K562 (cell line): ENCODE results near the gene PRKAR1A. TPM values are rescaled to one million over a fixed set of nuclear protein-coding genes. Genes with fewer than 3 reads are reported as not detected.
A peak's percentile ranks its signal among the peaks of the same experiment; 100 is the strongest.

ENCODE experiments used
- ASH1L ChIP-seq: fragments of 450-650 bp; IDR thresholded peaks from 2 replicates; pipeline ENCODE4 v1.6.1; 2018; ENCODE audit warnings: borderline replicate concordance, mild to moderate bottlenecking, low read depth; ENCODE audit not compliant: partially characterized antibody
- CEBPG ChIP-seq, 3 experiments: fragments of 200-800 bp in 1 of 3; sonication (Bioruptor generic) in 1 of 3; sonication (generic) in 1 of 3; formaldehyde crosslinking in 1 of 3; IDR thresholded peaks in 2 of 3; conservative IDR thresholded peaks in 1 of 3; 2 replicates each; pipeline versions ENCODE4 v1.6.1 to v1.8.0; 2016 to 2022; ENCODE audit warnings: missing compliant biosample characterization in 2 of 3, missing genetic modification characterization in 2 of 3, mild to moderate bottlenecking in 1 of 3, missing genetic modification reagents in 1 of 3
- CEBPZ ChIP-seq: fragments of 150-350 bp; IDR thresholded peaks from 2 replicates; pipeline ENCODE4 v1.6.1; 2014; ENCODE audit warnings: low read depth, mild to moderate bottlenecking, low read length, borderline replicate concordance
- DPF2 ChIP-seq: fragments of 450-650 bp; IDR thresholded peaks from 2 replicates; pipeline ENCODE4 v1.6.1; 2016
- FOXA3 ChIP-seq, 2 experiments: fragments of 450-650 bp in 1 of 2; sonication (generic) in 1 of 2; formaldehyde crosslinking; IDR thresholded peaks in 1 of 2; conservative IDR thresholded peaks in 1 of 2; 2 replicates each; pipeline versions ENCODE4 v1.4.0 to v1.8.0; 2020 to 2022; ENCODE audit warnings: mild to moderate bottlenecking in 2 of 2, missing genetic modification reagents in 1 of 2
- GTF3C2 ChIP-seq: IDR thresholded peaks from 3 replicates; pipeline ENCODE4 v1.6.1; 2011; ENCODE audit warnings: borderline replicate concordance, mild to moderate bottlenecking, moderate library complexity; ENCODE audit not compliant: insufficient read length; ENCODE audit errors: extremely low read depth
- RBM22 ChIP-seq: fragments of 200-400 bp; formaldehyde crosslinking; IDR thresholded peaks from 2 replicates; pipeline ENCODE4 v1.6.1; 2018; ENCODE audit warnings: low read length, low read depth; ENCODE audit not compliant: poor library complexity, severe bottlenecking
- SPI1 ChIP-seq: IDR thresholded peaks from 2 replicates; pipeline ENCODE4 v1.6.1; 2011; ENCODE audit warnings: low read depth, low read length, control low read depth, borderline replicate concordance
- SREBF2 ChIP-seq: sonication (generic); formaldehyde crosslinking; IDR thresholded peaks from 2 replicates; pipeline ENCODE4 v1.4.0; 2020; ENCODE audit warnings: mild to moderate bottlenecking, missing genetic modification reagents
- SRSF3 ChIP-seq: fragments of 200-400 bp; formaldehyde crosslinking; IDR thresholded peaks from 2 replicates; pipeline ENCODE4 v1.6.1; 2016; ENCODE audit warnings: mild to moderate bottlenecking, low read length, moderate library complexity; ENCODE audit not compliant: insufficient read depth
- TCF7 ChIP-seq: sonication (generic); IDR thresholded peaks from 2 replicates; pipeline ENCODE4 v1.6.1; 2016; ENCODE audit warnings: antibody characterized with exemption, borderline replicate concordance
- ZNF507 ChIP-seq: conservative IDR thresholded peaks from 2 replicates; pipeline ENCODE4 v1.6.1; 2017; ENCODE audit warnings: missing genetic modification characterization, missing compliant biosample characterization
- ZNF584 ChIP-seq: fragments of 200-800 bp; sonication (Bioruptor generic); IDR thresholded peaks from 2 replicates; pipeline ENCODE4 v1.6.1; 2016; ENCODE audit warnings: low read depth, mild to moderate bottlenecking, missing genetic modification characterization, missing compliant biosample characterization
- ZNF586 ChIP-seq: fragments of 450-650 bp; formaldehyde crosslinking; conservative IDR thresholded peaks from 2 replicates; pipeline ENCODE4 v1.4.0; 2020; ENCODE audit warnings: mild to moderate bottlenecking, moderate library complexity
- polyA plus RNA-seq, 8 experiments: library from polyadenylated mRNA; depleted of rRNA in 4 of 8; stranded (reverse) in 5 of 8; unstranded in 3 of 8; fragments of >200 nt; fragmentation: Nextera tagmentation in 2 of 8; fragmentation: Illumina TruSeq in 1 of 8; extraction: Ambion mirVana in 2 of 8; extraction: Trizol in 1 of 8; gene quantifications; 2 replicates each; pipeline versions ENCODE4 v1.2.1 to v1.2.3, GENCODE V29; 2011 to 2014; ENCODE audit warnings: inconsistent platforms in 1 of 8, missing spikeins in 1 of 8
- total RNA-seq, 7 experiments: library from RNA; depleted of rRNA in 6 of 7; stranded (reverse); fragments of >200 nt in 6 of 7; fragmentation: Illumina TruSeq in 2 of 7; extraction: Trizol in 2 of 7; gene quantifications; 2 replicates each; pipeline versions ENCODE4 v1.2.1 to v1.2.3, GENCODE V29; 2011 to 2021; ENCODE audit warnings: low replicate concordance in 1 of 7

The PRKAR1A gene
- total and polyA plus RNA-seq, 9 of the 15 experiments (the other 6 are each of a cell fraction or from before 2014, with no cell fraction given) = 15.0 to 95.6 (median 67.5) TPM

DNA sequence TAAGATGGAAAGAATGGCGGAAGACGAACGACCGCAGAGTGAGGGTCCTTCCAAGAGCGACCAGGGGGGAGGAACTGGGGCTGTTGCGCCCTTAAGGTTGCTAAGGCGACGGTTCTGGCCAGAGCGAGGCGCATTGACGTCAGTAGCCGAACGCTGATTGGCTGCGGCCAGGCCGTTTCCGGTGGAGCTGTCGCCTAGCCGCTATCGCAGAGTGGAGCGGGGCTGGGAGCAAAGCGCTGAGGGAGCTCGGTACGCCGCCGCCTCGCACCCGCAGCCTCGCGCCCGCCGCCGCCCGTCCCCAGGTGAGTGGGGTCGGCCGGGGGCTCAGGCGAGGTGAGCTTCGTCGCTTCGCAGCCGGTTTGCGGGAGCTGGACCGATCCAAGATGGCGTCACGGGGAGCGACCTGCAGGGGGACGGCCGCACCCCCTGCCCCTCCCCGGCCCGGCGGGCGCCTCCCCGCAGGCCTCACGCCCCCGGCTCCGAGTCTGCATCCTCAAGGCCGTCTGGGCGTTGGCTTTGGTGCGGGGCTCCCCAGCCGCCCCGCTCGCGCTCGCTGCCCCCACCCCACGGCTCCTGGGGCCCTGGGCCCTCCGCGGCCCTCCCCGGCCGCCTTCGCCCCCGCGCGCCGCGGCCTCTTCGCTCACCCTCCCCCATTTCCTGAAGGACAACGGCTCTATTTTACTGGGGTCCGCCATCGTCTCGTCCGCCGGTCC, at the start of gene PRKAR1A (continued):
- no peak for TF ChIP-seq ZNF586 (CRISPR knock-in tag)
- 0 out of 2 replicates have a peak, but pooled peaks have one; percentile 10 for TF ChIP-seq ZNF584 (CRISPR knock-in tag)
- no peak for TF ChIP-seq ASH1L
- TF ChIP-seq SRSF3 = no peak
- TF ChIP-seq CEBPG (CRISPR knock-in tag; IDR thresholded peaks at IDR 0.05) = peak; percentile 19; the same call in 1 of the 2 replicates
- no peak for TF ChIP-seq CEBPG (tag; conservative IDR thresholded peaks at IDR 0.05 in 1 of 2, IDR thresholded peaks at IDR 0.05 in 1 of 2)
- no peak for TF ChIP-seq CEBPZ
- no peak for TF ChIP-seq DPF2
- peak; percentile 55; the same call in 1 of the 2 replicates for TF ChIP-seq SPI1
- no peak for TF ChIP-seq TCF7
- TF ChIP-seq FOXA3 (CRISPR knock-in tag; conservative IDR thresholded peaks at IDR 0.05 in 1 of 2, IDR thresholded peaks at IDR 0.05 in 1 of 2) = no peak
- no peak for TF ChIP-seq RBM22
- TF ChIP-seq ZNF507 (tag) = no peak
- no peak for TF ChIP-seq SREBF2
- TF ChIP-seq GTF3C2 = no peak
